Parietal lobe (tissue), 1 donor: ENCODE data around the gene OR4A16. TPM values are rescaled to one million over a fixed set of nuclear protein-coding genes. Genes with fewer than 3 reads are reported as not detected.

Experiments used
- total RNA-seq: library from RNA; depleted of rRNA; stranded (reverse); fragments of >200 nt; gene quantifications from one replicate; pipeline ENCODE4 v1.2.3, GENCODE V29; 2014

OR4A16 gene, protein sequence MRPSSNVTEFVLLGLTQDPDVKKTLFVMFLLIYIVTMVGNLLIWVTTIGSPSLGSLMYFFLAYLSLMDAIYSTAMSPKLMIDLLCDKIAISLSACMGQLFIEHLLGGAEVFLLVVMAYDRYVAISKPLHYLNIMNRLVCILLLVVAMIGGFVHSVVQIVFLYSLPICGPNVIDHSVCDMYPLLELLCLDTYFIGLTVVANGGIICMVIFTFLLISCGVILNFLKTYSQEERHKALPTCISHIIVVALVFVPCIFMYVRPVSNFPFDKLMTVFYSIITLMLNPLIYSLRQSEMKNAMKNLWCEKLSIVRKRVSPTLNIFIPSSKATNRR
- not detected for total RNA-seq

GRCh38 chr11:55342901-55343300 is at the start of gene OR4A16:
Gene OR4A16, plus strand, starts transcription at chr11:55343201. Its CDS starts 0 bp downstream, at chr11:55343201.

GRCh38 chr11:55367674-55368073 is 24.7 kb downstream of the OR4A16 start, which contains the start of gene OR4A15:
Gene OR4A15, plus strand, starts transcription at chr11:55367974. Its CDS starts 0 bp downstream, at chr11:55367974.

Other genes starting within 250 kb of the OR4A16 start
- not detected for gene TRIM48, start 81.0 kb upstream of the OR4A16 start, total RNA-seq
- not detected for gene OR4A15, start 24.8 kb downstream of the OR4A16 start, total RNA-seq
- not detected for gene OR4C15, start 211.3 kb downstream of the OR4A16 start, total RNA-seq
- not detected for gene OR4C16, start 228.9 kb downstream of the OR4A16 start, total RNA-seq